HUES48 (cell line): ENCODE results near the gene ATP5PO.
"Not testable (repeated sequence)": the region's sequence is repeated elsewhere in the genome, so short reads cannot be mapped to it uniquely, and the experiment has no call there.

Experiments
- H3K27ac ChIP-seq: one replicate; pipeline ENCODE4 v1.7.0; 2013; ENCODE audit warnings: low read depth, low read length, inconsistent platforms
- H3K27me3 ChIP-seq: 2 replicates; pipeline ENCODE4 v1.6.1; 2013; ENCODE audit warnings: mild to moderate bottlenecking, low read length; ENCODE audit not compliant: control insufficient read depth, insufficient read depth
- H3K36me3 ChIP-seq: 2 replicates; pipeline ENCODE4 v1.6.1; 2013; ENCODE audit warnings: low read length; ENCODE audit not compliant: control insufficient read depth, insufficient read depth
- H3K4me1 ChIP-seq: 2 replicates; pipeline ENCODE4 v1.6.1; 2013; ENCODE audit warnings: mild to moderate bottlenecking, low read length; ENCODE audit not compliant: control insufficient read depth, insufficient read depth
- H3K4me3 ChIP-seq: 2 replicates; pipeline ENCODE4 v1.5.1; 2013; ENCODE audit warnings: mild to moderate bottlenecking, low read depth, low read length
- H3K9ac ChIP-seq: 2 replicates; pipeline ENCODE4 v1.6.1; 2013; ENCODE audit warnings: mild to moderate bottlenecking, low read depth, low read length, moderate library complexity
- H3K9me3 ChIP-seq: 2 replicates; pipeline ENCODE4 v1.6.1; 2013; ENCODE audit warnings: low read length; ENCODE audit not compliant: control insufficient read depth, insufficient read depth

Gene ATP5PO

GRCh38 chr21:33869873-33870272 is 45.7 kb downstream of the ATP5PO start:
- no peaks in the 10 kb centered on the region for H3K36me3 ChIP-seq
- no peak overlapping the region for H3K27ac ChIP-seq
- H3K9ac ChIP-seq = no peak overlapping the region
- H3K4me3 ChIP-seq = no peak overlapping the region
- no peaks in the 10 kb centered on the region for H3K4me1 ChIP-seq
- H3K27me3 ChIP-seq = no peaks in the 10 kb centered on the region
- no peaks in the 10 kb centered on the region for H3K9me3 ChIP-seq

GRCh38 chr21:33867868-33868267 is 47.7 kb downstream of the ATP5PO start:
- H3K36me3 ChIP-seq, H3K4me3 ChIP-seq, H3K9ac ChIP-seq, H3K4me1 ChIP-seq, H3K9me3 ChIP-seq, H3K27ac ChIP-seq, H3K27me3 ChIP-seq: not testable (repeated sequence)

GRCh38 chr21:33866826-33867225 is 48.8 kb downstream of the ATP5PO start:
- Histone ChIP-seq H3K4me3 (no peak overlapping the region), H3K27me3 (no peaks in the 10 kb centered on the region), H3K27ac (no peak overlapping the region), H3K36me3 (no peaks in the 10 kb centered on the region), H3K9me3 (no peaks in the 10 kb centered on the region), H3K9ac (no peak overlapping the region), H3K4me1 (no peaks in the 10 kb centered on the region)

- no peaks in the 10 kb centered on the region for H3K36me3 ChIP-seq
- H3K4me3 ChIP-seq = no peak overlapping the region
- H3K9ac ChIP-seq = no peak overlapping the region
- H3K27me3 ChIP-seq = no peaks in the 10 kb centered on the region
- H3K4me1 ChIP-seq = no peaks in the 10 kb centered on the region
- H3K27ac ChIP-seq = no peak overlapping the region
- no peaks in the 10 kb centered on the region for H3K9me3 ChIP-seq
These were observed 49.5 kb downstream of the ATP5PO start for GRCh38 chr21:33865996-33866575.

- Histone ChIP-seq H3K4me1 (no peaks in the 10 kb centered on the region), H3K9me3 (no peaks in the 10 kb centered on the region), H3K9ac (no peak overlapping the region), H3K36me3 (no peaks in the 10 kb centered on the region), H3K4me3 (no peak overlapping the region), H3K27ac (no peak overlapping the region), H3K27me3 (no peaks in the 10 kb centered on the region)
These were observed 50.4 kb downstream of the ATP5PO start for GRCh38 chr21:33865176-33865575.

- Histone ChIP-seq H3K4me1 (no peaks in the 10 kb centered on the region), H3K27me3 (no peaks in the 10 kb centered on the region), H3K4me3 (no peak overlapping the region), H3K9ac (no peak overlapping the region), H3K9me3 (no peaks in the 10 kb centered on the region), H3K27ac (no peak overlapping the region), H3K36me3 (no peaks in the 10 kb centered on the region)
These were observed 51.5 kb downstream of the ATP5PO start for GRCh38 chr21:33864150-33864549.

GRCh38 chr21:33863191-33863590 is 52.4 kb downstream of the ATP5PO start:
- H3K4me3 ChIP-seq, H3K27ac ChIP-seq, H3K36me3 ChIP-seq, H3K9me3 ChIP-seq, H3K27me3 ChIP-seq, H3K9ac ChIP-seq, H3K4me1 ChIP-seq: not testable (repeated sequence)

GRCh38 chr21:33861125-33861524 is 54.5 kb downstream of the ATP5PO start:
- Histone ChIP-seq H3K4me1 (peaks cover 15% of the 10 kb centered on the region), H3K9me3 (no peaks in the 10 kb centered on the region), H3K36me3 (no peaks in the 10 kb centered on the region), H3K27ac (no peak overlapping the region), H3K4me3 (no peak overlapping the region), H3K27me3 (no peaks in the 10 kb centered on the region), H3K9ac (no peak overlapping the region)

- Histone ChIP-seq H3K27ac (no peak overlapping the region), H3K9ac (no peak overlapping the region), H3K36me3 (no peaks in the 10 kb centered on the region)
These were observed 55.2 kb downstream of the ATP5PO start for GRCh38 chr21:33860332-33860879.

GRCh38 chr21:33859373-33860102 is 56.1 kb downstream of the ATP5PO start:
- no peak overlapping the region for H3K9ac ChIP-seq
- H3K27ac ChIP-seq = no peak overlapping the region
- no peaks in the 10 kb centered on the region for H3K9me3 ChIP-seq
- no peaks in the 10 kb centered on the region for H3K27me3 ChIP-seq
- H3K4me1 ChIP-seq = peaks cover 15% of the 10 kb centered on the region
- H3K4me3 ChIP-seq = no peak overlapping the region
- H3K36me3 ChIP-seq = no peaks in the 10 kb centered on the region

More at GRCh38 chr21:33860332-33860879, 55.2 kb downstream of the ATP5PO start:
- H3K27me3 ChIP-seq = no peaks in the 10 kb centered on the region
- peaks cover 15% of the 10 kb centered on the region for H3K4me1 ChIP-seq
- H3K9me3 ChIP-seq = no peaks in the 10 kb centered on the region
- no peak overlapping the region for H3K4me3 ChIP-seq

GRCh38 chr21:33858667-33859372 is 56.8 kb downstream of the ATP5PO start:
- no peak overlapping the region for H3K4me3 ChIP-seq
- H3K9me3 ChIP-seq = no peaks in the 10 kb centered on the region
- H3K36me3 ChIP-seq = no peaks in the 10 kb centered on the region
- H3K27me3 ChIP-seq = no peaks in the 10 kb centered on the region
- H3K27ac ChIP-seq = peak overlapping the region; percentile 42
- peaks cover 15% of the 10 kb centered on the region for H3K4me1 ChIP-seq
- H3K9ac ChIP-seq = no peak overlapping the region
